GM21423 (cell line): ENCODE results near the gene LIPA.
A peak's percentile ranks its signal among the peaks of the same experiment; 100 is the strongest.
"Not testable (repeated sequence)": the region's sequence is repeated elsewhere in the genome, so short reads cannot be mapped to it uniquely, and the experiment has no call there.

Source experiments
- ATAC-seq: cut with Tn5 transposase; IDR thresholded peaks from one replicate; pipeline ENCODE4 v1.9.1; 2021; ENCODE audit warnings: mild to moderate bottlenecking, moderate library complexity; ENCODE audit not compliant: unreplicated experiment

LIPA gene

GRCh38 chr10:89251409-89252224 lies at the start of gene LIPA:
TSS of gene LIPA (minus strand) at chr10:89251775. CDS start at chr10:89247648, 4,127 bp downstream.
- peak; percentile 97 for ATAC-seq

- ATAC-seq, result peak; percentile 15
Measured at GRCh38 chr10:89301232-89301631, 49.7 kb upstream of the LIPA start.

GRCh38 chr10:89299031-89299430 lies 47.5 kb upstream of the LIPA start:
- no peak for ATAC-seq

GRCh38 chr10:89297791-89298190 lies 46.2 kb upstream of the LIPA start:
- ATAC-seq, result no peak

- ATAC-seq, result no peak
Measured at GRCh38 chr10:89297356-89297755, 45.8 kb upstream of the LIPA start.

GRCh38 chr10:89296220-89296648 lies 44.7 kb upstream of the LIPA start:
- ATAC-seq, result peak; percentile 40

GRCh38 chr10:89295597-89295996 lies 44.0 kb upstream of the LIPA start:
- no peak for ATAC-seq

GRCh38 chr10:89294721-89295239 lies 43.2 kb upstream of the LIPA start:
- no peak for ATAC-seq

GRCh38 chr10:89285303-89285702 lies 33.7 kb upstream of the LIPA start:
- ATAC-seq, result not testable (repeated sequence)

GRCh38 chr10:89284711-89285110 lies 33.1 kb upstream of the LIPA start:
- not testable (repeated sequence) for ATAC-seq

GRCh38 chr10:89283936-89284475 lies 32.4 kb upstream of the LIPA start:
- ATAC-seq, result no peak

- ATAC-seq, result no peak
Measured at GRCh38 chr10:89283025-89283935, 31.7 kb upstream of the LIPA start.

- ATAC-seq, result no peak
Measured at GRCh38 chr10:89281606-89282395, 30.2 kb upstream of the LIPA start.

GRCh38 chr10:89280508-89280907 lies 28.9 kb upstream of the LIPA start:
- ATAC-seq, result no peak

GRCh38 chr10:89279421-89279869 lies 27.9 kb upstream of the LIPA start:
- no peak for ATAC-seq

GRCh38 chr10:89278900-89279392 lies 27.4 kb upstream of the LIPA start:
- ATAC-seq, result no peak

GRCh38 chr10:89278034-89278535 lies 26.5 kb upstream of the LIPA start:
- ATAC-seq, result no peak

GRCh38 chr10:89275383-89275782 lies 23.8 kb upstream of the LIPA start:
- ATAC-seq, result no peak

GRCh38 chr10:89274928-89275327 lies 23.4 kb upstream of the LIPA start:
- no peak for ATAC-seq

- no peak for ATAC-seq
Measured at GRCh38 chr10:89273680-89274079, 22.1 kb upstream of the LIPA start.
